RKO (cell line): ENCODE measurements around the gene GRIK2.
"Not testable (repeated sequence)": the region's sequence is repeated elsewhere in the genome, so short reads cannot be mapped to it uniquely, and the experiment has no call there.

Source experiments
- DNase-seq: peaks from one replicate; pipeline ENCODE4 v3.0.0-alpha.2; 2016; ENCODE audit warnings: low spot score

Gene GRIK2

DNA sequence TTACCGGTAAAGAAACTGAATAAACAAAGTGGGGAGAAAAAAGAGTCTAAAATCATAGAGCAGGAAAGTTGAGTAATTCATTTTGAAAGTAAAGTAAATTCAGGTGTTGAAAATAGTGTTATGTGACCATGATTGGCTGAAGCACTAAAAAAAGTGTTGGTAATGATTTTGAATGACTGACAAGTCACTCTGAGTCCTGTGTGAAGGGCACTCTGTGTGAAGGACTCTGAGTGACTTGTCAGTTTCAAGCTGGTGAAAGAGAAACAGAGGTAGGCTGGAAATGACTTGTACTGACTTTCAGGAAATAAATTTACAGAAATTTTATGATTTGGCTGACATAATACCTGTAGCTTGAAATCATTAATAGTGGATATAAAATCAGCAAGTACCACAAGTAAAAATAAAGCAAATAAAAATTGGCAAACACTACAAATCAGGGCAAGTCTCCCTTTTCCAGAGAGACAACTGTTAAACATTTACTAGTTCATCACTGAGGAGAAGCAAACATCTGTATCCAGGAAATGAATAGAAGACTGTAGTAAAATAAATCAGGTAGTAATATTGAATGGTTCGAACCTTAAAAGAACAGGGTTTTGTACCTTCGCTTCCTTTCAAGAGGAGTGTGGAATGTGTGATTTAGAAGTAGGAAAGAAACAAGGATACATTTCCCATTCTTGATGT is 630.6 kb downstream of the GRIK2 start:
- DNase-seq, result no peak

DNA sequence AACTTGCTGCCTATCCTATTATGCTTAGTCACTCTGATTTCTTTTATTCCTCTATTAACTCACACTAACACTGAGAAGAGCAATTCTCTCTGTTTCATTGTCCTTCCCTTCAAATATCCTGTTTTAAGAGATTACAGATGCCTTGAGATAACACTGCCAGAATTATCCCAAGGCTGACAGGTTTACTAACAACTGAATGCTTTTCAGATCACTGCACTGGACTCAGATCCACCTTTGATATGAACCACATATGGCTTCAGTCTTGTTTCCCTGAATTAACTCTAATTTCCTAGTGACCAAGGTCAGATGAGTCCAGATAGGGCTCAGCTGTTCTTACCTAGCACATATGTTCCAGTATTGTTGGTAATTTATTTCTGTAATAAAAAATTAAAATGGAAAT is 633.1 kb downstream of the GRIK2 start:
- DNase-seq, result no peak

DNA sequence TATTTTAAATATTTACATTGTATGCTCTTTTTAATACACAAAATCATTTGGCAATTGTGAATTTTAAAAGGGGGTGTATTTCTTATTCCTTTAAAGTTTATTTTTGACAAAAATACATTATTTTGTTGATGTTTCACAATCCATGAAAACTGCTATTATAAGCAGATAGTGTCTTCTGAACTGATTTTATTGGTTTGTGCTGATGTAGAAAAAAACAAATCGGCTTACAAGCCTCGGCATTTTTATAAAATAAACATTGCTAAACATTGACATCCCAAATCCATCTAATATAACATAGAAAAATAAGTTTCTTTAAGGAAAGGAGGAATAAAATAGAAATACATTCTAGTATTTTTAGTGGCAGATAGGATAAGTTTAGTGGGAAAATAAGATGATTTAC is 634.7 kb downstream of the GRIK2 start:
- DNase-seq, result no peak

DNA sequence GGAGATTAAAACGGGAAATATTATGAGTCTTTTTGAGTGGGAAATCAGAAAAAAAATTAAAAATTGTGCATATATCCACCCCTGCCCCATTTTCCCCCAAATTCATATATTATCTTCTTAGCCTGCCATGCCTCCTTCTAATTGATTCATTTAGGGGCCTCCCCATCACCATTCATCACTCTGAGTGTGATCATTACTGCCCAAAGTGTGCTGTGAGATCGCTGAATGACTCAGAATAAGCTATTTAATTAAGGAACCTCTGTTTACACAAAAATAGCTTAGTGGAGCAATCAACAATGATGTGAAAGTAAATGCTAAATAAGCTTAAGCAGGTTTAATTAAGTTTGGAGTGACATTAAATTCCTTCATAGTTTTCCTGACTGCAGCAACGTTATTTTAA is 645.5 kb downstream of the GRIK2 start:
- no peak for DNase-seq

DNA sequence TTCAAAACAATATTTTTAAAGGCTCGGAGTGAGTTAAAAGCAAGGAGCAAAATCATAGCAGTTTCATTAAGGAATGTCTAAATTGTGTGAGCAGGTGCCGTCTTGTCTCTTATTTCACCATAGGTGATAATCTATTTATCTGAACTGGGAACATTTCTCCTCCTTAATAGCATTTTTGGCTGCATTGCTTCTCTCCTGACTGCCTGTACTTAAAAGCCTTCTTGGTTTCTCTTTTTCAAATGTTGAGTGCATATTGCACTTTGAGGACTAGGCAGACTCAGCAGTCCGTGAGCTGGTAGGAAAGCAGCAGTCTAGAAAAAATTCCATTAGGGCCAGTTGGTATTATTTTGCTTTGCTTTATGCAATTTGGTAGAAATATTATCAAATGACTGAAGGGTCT is 645.9 kb downstream of the GRIK2 start:
- DNase-seq, result no peak

DNA sequence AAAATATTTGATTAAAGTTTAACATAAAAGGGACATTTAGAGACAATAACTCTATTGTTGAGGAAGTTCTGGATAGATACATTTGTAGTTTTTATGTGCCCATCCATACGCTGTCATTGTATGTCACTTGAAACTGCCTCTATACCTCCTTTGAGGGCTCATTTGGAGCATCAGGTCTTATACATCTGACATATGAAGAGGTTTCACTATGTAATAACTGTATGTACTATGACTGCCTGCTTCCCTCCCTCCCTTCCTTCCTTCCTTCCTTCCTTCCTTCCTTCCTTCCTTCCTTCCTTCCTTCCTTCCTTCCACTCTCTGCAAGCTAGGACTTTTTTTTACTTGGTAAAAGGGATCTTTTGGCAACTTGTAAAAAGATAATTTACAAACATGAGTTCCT is 657.5 kb downstream of the GRIK2 start:
- no peak for DNase-seq

DNA sequence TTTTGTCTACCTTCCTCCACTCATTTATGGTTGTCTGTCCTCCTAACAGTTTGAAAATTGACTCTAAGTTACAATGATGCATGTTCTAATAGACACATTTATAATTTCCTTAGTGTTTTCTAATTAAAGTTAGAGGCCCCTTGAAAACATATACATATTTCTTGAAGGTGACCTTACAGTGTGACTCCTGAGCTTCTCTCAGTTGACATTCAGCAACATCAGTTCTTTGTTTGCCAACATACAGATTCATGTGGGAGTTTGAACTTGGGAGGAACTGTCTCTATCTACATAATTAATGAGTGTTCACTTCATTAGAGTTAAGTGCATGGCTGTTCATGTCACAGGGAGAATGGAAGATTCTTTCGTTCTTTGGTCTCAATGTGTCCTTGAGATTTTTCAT is 658.2 kb downstream of the GRIK2 start:
- DNase-seq, result no peak

DNA sequence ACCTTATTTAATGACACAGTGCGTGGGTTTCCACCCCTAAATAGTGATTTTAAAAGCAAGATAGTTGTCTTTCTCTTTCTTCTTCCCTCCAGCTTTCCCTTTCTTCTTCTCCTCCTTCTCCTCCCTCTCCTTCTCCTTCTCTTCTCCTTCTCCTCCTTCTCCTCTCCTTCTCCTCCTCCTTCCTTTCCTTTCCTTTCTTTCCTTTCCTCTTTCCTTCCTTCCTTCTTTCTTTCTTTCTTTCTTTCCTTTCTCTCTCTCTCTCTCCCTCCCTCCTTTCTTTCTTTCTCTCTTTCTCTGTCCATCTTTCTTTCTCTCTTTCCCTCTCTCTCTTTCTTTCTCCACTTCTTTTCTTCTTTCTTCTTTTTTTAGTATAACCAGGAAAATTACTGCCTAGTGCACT is 670.6 kb downstream of the GRIK2 start:
- no peak for DNase-seq

DNA sequence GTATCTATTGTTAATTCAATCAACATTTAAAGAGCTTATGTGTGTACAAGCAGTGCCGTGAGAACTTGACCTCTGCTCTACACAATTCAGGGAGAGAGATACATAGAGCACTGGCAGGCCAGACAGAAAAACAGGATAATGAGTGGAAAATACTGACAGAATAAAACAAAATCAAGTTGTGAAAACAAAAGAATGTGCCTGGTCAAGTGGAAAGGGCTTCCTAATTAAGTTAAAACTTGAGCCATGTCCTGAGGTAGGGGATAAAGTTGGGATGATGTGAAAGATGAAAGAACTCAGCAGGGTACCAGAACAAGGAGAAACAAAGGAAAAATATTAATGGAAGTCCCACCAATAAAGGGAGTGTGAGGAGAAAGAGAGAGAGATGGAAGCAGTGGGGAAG is 672.8 kb downstream of the GRIK2 start:
- DNase-seq, result no peak

DNA sequence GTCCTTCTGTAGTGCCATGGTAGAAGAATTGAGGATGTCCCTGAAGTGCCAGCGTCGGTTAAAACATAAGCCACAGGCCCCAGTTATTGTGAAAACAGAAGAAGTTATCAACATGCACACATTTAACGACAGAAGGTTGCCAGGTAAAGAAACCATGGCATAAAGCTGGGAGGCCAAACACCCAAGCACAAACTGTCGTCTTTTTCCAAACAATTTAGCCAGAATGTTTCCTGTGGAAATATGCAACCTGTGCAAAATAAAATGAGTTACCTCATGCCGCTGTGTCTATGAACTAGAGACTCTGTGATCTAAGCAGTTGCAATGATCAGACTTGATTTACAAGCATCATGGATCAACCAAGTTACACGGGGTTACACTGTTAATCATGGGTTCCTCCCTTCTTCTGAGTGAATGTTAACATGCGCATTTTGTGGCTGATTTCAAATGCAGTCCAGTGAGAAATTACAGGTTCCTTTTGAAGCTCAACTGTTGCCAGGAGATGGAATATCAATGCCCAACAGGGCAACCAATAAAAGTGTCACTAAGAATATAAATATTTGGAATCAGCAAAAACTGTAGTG is 674.9 kb downstream of the GRIK2 start:
- no peak for DNase-seq

DNA sequence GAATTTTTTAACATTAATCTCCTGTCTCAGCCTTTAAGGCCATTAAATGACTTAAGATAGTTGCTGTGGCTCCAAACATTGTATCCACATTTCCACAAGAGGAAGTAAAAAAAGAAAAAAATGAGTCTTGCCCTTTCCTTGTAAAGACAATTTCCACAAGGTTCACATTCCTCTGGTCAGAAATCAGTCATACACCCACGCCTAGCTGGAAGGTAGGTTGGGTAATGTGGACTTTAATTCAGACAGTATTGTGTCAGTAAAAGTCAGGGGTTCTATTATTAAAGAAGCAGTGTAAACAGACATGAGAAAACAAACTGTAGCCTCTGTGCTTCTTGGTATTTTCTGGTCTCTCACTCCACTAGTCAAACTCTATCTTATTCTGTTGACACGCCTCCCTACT is 682.0 kb downstream of the GRIK2 start:
- no peak for DNase-seq

DNA sequence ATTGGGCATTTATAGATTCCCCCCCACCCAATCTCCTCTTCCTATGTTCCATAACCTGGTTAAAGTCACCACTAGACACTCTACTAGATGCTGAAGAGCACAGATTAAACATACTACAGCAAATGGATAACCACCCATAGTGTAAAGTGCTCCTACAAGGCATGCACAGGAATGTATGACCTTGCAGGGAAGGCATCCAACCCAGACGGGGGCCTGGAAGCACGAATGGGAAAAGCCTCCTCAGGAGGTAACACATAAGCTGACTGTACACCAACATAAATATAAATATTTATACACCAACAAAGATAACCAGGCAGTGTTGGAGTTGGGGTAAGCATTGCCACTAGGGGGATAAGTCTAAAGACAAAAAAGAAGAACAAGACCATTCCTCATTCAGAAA is 691.7 kb downstream of the GRIK2 start:
- DNase-seq, result no peak

DNA sequence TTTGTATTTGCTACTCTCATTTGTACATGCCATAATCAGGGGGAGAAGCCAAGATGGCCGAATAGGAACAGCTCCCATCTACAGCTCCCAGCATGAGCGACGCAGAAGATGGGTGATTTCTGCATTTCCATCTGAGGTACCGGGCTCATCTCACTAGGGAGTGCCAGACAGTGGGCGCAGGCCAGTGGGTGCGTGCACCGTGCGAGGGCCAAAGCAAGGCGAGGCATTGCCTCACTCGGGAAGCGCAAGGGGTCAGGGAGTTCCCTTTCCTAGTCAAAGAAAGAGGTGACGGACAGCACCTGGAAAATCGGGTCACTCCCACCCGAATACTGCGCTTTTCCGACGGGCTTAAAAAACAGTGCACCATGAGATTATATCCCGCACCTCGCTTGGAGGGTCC is 694.7 kb downstream of the GRIK2 start:
- not testable (repeated sequence) for DNase-seq

DNA sequence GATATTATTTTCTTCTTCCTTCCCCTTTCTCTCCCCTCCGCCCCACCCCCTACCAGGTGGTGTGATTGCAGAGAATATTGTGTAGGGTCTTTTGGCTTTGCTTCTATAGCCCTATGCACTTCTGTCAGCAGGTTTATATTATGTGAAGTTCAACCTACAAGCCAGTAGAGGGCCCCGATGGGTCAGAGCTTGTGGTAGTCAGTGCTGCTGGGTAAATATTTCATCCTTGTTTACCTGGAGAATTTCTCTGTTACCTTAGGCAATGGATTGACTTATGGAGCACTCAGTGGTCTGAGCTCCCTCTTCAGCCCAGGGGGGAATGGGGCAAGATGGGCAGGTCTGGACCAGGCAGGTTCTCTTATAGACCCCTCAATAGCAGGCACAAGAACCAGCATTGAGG is 720.9 kb downstream of the GRIK2 start:
- no peak for DNase-seq

DNA sequence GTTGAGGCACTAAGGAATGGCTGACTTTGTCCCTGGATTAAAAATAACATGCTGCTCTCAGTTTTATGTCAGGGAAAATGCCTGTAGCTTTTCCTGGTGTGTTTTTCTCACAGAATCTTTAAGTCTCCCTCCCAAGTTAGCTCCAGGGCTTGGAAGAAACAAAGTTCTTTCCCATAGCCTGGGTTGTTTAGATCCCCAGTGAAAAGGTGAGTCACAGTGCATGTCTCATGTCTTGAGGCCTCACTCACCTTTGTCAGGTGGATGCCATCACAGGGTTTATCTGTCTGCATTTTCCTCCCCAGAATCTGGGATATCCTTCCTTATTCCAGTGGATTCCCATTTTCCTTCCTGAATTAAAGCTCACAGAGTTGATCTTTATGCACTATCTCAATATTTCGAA is 722.4 kb downstream of the GRIK2 start:
- no peak for DNase-seq

DNA sequence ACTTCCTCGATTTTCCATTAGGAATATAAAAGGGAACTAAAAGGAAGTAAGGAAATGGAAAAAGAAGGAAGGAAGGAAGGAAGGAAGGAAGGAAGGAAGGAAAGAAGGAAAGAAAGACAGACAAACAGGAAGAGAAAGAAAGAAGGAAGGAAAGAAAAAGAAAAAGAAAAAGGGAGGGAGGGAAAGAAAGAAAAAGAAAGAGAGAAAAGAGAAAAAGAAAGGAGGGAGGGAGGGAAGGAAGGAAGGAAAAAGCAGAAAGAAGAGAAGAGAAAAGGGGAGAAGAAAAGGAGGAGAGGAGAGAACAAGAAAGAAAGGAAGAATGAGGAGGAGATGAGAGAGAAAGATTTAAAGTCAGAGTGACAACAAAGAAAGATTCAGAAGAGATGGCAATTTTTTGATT is 724.5 kb downstream of the GRIK2 start:
- no peak for DNase-seq
